Right lobe of liver (tissue), 4 donors: ENCODE measurements around the gene EDNRA.

Experiments
- POLR2A ChIP-seq: fragments of 450-650 bp; IDR thresholded peaks from one replicate; pipeline ENCODE4 v1.6.1; 2017; ENCODE audit warnings: antibody characterized with exemption, mild to moderate bottlenecking
- TF ChIP-seq, protein P1 (sequence below), 4 donors: fragments of 200-600 bp in 3 of 4; fragments of 450-650 bp in 1 of 4; IDR thresholded peaks; one replicate each; pipeline versions ENCODE4 v1.5.1 to v1.8.0; 2016 to 2022; ENCODE audit warnings: antibody characterized with exemption in 4 of 4, mild to moderate bottlenecking in 2 of 4
- donor health status: DM: no; HTN: no; CAD: no.
- donor health status: DM: no; HTN: no; CAD: no.
- donor health status: DM: no; HTN: yes; CAD: no.

- TF ChIP-seq, protein P1, sequence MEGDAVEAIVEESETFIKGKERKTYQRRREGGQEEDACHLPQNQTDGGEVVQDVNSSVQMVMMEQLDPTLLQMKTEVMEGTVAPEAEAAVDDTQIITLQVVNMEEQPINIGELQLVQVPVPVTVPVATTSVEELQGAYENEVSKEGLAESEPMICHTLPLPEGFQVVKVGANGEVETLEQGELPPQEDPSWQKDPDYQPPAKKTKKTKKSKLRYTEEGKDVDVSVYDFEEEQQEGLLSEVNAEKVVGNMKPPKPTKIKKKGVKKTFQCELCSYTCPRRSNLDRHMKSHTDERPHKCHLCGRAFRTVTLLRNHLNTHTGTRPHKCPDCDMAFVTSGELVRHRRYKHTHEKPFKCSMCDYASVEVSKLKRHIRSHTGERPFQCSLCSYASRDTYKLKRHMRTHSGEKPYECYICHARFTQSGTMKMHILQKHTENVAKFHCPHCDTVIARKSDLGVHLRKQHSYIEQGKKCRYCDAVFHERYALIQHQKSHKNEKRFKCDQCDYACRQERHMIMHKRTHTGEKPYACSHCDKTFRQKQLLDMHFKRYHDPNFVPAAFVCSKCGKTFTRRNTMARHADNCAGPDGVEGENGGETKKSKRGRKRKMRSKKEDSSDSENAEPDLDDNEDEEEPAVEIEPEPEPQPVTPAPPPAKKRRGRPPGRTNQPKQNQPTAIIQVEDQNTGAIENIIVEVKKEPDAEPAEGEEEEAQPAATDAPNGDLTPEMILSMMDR (IDR thresholded peaks at IDR 0.05) = peak; percentile 76 to 88 (median 85)
- no peak for TF ChIP-seq POLR2A
Observed at GRCh38 chr4:147518846-147519767, 38.2 kb downstream of the EDNRA start.
